ENCODE data around the gene VANGL1.

DNA sequence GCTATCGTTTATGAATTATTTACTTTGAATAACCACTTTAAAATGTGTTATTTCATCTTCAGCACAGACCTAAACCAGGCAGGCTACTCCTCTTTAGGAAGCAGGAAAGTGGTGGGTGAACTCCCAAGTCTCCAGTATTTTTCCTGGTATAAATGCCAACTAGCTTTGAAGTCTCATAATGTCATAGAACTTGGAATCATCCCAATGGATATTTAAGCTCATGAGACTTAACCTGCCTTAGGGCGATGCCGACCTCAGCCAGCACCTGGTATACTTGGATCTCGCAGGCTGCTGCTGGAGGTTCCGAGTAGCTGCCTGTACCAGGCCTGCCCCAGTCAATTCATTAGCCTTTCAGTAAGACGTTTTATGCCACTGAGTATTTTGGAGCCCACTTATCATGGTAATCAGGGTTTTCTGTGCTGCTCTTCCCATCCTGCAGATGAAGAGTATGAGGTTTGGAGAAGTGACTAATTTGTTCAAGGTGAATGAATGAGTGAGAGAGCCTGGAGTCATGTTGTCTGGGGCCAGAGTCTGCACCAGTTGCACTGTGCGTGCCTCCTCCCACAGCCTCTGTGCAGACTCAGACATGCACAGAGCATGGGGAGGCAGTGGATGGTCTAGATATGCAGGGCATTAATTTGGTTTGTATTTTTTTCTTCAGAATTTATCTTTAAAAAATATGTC lies 34.9 kb downstream of the VANGL1 start:
- TF ChIP-seq EZH2 (IDR thresholded peaks at IDR 0.05; ENCODE audit: low read length, unreplicated experiment) = no peak
- no peak for TF ChIP-seq CTCF (conservative IDR thresholded peaks at IDR 0.05; ENCODE audit: low read depth, low read length)
- TF ChIP-seq EZH2phosphoT487 (IDR thresholded peaks at IDR 0.05; ENCODE audit: borderline replicate concordance, low read length) = no peak

Data from PC-3 (cell line).